Activated T-helper 1 cell treated with Interleukin-2 at 50 U/mL for 16 hours (primary cell): ENCODE data around the gene ITGA11.
"Not testable (repeated sequence)": the region's sequence is repeated elsewhere in the genome, so short reads cannot be mapped to it uniquely, and the experiment has no call there.

Experiments used
- DNase-seq: peaks from one replicate; pipeline ENCODE4 v3.0.0-alpha.2; 2020; ENCODE audit warnings: low read depth

Gene ITGA11

DNA sequence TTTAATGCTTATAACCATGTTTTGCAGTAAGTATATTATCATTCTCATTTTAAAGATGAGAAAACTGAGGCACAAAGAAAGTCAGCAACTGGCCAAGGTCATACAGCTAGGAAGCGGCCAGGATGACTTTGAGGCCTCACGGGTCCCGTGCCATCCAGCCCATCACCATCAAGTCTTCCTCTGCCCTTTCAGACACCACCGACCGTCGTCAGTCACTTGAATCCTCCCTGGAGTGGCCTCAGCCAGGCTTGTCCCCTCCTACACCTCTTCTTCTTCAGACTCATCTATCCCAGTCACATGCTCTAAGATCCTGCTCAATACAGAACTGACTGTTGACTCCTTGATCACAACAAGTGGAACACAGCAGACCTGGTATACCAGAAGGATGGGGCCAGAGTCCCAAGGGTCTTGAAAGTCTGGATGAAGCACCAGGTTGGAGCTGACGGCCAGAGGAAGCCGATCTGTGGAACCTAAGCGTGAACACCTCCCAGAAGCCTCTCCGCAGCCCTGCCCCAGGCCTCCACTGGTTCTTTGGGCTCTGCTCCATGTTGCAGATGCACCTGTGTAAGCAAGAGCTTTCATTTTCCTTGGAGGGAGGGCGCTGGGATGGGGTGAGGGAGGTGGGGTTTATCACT is 22.1 kb downstream of the ITGA11 start:
- DNase-seq = no peak

DNA sequence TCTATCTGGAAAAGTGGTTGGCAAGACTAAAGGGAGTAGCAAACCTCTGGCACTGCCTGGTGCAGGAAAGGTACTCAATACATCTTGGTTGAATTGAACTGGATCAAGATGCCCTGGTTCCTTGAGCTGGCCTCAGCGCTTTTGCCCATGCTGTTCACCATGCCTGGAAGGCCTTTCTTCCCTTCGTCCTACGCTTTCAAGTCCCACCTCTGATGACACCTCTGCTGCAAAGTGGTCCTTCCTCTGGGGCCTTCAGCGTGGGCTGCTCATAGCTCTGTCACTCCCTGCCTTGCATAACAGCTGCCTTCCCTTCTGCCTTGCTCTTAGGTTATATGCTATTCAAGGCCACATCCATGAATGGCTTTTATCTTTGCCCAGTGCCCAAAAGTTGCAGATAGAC is 23.0 kb downstream of the ITGA11 start:
- DNase-seq = no peak

DNA sequence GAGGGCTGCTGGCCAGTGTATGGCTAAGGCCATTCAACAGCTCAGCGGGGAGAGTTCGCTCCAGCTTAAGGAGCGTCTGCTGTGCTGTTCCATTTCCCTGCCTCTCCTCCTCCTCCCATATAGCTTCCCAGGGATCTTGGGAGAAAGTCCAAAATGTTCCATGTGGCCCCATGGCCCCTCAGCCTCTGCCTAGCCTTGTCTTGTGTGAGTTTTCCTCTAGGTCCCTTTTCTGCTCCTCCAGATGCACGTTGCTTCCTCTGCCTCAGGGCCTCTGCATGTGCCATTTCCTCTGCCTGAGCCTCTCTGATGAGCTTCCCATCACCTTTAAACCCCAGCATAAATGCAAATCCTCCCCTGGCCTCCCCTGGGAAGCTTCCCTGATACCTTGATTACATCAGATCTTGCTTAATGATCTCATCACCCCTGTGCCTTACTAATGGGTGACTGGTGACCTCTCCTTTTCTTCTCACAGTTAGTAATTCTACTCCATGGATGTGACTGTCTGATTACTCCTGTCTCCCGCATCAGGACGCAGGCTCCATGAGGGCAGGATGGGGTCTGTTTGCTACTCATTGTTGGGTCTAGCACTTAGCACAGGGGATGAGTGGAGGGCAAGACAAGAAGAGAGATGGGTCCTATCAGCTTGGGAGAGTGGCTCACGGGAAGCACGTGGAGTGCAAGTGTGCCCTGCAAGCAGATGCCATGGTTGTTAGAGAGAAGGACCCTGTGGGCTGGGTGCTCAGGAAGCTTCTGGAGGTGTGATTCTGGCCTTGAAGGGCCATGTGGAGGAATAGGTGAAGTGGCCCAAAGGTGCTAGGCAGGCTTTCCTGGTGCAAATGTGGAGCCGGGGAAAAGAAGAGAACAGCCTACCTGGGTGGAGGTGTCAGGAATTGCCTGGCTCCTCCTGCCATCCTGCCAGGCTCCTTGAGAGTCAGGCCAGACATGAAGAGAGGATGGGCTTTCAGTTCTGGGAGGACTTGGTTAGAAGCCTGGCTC is 23.8 kb downstream of the ITGA11 start:
- DNase-seq = no peak

DNA sequence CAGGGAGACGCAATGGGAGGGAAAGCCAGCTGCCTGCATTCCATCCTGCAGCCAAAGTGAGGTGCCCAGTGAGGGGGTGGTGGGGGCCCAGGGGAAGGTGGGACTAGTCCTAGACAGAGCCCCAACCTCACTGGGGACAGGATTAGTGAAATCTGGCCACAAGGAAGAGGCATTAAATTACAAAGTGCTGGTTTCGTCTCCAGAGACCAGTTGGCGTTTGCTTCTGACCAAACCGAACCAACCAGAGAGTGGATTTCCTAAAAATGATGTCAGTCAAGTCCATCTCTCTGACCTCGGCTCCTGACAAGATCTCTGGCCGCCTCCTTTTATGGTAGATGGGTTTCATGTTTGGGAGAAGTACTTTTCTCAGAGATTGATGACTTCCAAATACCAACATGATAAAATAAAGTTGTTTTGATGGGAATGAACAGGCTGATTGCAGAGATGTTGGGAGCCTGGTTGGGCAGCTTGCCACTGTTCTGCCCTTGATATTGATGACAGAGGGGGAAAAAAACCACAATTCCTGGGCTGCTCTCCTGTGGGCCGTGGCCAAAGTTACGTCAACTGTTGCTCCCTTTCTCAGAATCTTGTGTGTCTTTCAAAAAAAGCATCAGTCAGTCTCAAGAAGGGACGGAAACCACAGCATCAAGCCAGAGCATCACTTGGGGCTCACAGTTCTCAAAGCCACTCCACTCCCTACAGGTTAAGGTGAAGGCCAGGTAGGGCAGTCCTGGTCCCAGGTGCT is 24.6 kb downstream of the ITGA11 start:
- no peak for DNase-seq

DNA sequence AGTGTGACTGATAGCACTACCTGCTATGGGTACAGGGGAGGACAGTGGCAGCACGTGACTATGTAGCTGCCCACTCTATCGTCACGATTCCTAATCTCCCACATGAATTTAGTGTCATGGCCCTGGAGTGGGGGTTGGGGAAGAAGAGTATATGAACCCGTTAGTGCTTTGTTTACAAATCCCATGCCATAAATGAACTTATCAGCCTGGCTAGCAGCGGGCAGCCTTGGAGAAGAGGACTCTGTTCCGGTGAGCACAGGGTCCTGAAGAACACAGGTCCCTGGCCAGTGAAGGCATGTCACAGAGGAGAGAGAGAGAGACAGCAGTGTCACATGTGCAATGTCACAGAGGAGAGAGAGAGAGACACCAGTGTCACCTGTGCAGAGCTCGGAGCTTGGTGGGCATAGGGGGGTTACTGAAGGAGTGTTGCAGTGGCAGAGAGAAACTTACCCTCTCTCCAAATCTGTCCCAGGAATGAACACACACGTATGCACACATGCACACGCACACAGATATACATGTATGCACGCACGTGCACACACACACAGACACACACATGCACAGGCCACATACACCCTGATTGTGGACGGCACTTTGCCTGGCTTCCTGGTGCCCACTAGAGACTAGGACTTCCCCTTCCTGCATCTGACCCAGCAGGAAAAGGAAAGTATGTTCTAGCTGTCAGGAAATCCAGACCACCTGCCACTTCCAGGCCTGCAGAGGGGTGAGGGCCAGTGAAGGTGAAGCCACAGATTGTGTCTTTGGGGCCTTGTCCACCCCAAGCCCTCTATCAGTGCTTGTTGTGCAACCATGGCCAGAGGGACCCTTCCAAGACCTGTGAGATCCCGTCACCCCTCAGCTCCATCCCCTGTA is 26.3 kb downstream of the ITGA11 start:
- no peak for DNase-seq

DNA sequence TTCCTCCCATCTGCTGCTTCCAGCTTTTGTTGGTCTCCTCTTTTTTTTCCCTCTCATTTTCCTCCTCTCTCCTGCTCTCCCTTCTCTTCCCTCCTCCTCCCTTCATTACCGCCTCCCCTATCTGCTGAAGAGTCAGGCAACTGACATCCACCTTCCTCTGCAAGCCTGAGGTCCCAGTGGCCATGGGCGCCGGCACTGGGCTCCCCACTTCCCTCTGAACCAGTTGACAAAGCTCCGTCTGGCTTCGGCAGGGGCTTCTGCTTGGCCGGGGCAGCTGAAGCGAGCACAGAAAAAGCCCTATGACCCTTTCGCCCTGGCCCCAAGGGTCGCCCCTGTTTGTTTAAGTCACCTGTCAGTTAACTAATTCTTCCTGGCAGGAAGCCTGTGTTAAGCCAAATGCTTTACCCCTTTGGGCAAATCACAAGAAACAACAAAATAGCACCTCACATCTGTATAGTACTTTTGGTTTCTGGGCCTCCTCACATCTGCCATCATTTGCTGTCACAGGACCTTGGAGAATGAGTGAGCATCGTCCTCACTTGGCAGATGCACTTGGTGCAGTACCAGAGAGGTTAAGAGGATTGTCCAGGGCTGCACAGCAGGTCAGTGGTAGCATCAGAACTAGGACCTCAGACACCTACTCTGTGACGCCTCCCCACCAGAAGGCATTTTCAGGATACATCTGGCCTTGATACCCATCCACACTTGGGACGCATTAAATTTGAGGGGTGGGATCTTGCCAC is 27.7 kb downstream of the ITGA11 start:
- no peak for DNase-seq

DNA sequence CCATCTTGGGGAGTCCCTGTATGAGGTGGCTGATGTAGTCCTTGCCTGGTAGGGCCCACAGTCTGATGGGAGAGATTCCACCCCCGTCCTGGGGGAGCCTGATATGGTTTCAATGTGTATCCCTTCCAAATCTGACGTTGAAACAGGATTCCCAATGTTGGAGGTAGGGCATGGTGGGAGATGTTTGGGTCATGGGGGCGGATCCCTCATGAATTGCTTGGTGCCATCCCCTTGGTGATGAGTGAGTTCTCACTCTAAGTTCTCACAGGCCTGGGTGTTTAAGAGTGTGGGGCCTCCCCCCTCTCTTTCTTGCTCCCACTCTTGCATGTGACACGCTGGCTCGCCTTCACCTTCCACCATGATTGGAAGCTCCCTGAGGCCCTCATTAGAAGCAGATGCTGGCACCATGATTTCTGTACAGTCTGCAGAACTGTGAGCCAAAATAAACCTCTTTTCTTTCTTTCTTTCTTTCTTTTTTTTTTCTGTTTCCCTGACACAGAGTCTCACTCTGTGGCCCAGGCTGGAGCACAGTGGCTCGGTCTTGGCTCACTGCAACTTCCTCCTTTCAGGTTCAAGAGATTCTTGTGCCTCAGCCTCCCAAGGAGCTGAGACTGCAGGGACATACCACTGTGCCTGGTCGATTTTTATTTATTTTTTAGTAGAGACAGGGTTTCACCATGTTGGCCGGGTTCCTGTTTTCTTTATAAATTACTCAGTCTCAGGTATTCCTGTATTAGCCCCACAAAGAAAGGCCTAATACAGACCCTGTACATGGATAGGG is 28.6 kb downstream of the ITGA11 start:
- no peak for DNase-seq

DNA sequence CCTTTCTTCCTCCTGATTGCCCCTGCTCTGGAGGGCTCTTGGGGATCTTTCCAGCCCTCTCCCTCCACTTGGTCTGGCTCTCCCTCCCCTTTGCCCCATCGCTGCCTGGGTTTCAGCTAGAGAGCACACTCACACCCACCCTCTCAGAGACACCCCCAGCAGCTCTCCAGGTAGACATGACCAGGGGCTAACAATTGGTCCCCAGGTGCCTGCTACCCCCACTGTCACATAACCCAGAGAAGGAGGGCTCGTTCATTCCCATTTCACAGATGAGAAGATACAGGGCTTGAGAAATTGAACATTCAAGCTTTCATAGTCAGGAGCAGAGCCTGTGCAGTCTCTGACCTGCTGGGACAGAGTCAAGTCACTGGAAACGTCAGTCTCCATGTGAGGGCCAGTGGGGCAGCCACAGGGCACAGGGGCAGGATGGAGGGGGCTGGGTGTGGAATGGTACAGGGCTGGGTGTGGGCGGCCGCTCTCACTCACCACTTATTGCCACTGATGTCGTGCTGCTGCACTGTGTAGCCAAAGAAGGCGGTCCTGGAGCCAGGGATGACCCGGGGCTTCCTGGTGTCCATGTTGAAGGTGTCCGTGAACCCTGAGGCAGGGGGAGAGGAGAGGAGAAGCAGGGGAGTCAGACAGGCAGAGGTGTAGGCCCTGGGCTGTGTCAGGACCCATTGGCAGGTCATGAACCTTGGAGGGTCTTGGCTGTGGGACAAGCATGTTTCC is 29.4 kb downstream of the ITGA11 start:
- no peak for DNase-seq

DNA sequence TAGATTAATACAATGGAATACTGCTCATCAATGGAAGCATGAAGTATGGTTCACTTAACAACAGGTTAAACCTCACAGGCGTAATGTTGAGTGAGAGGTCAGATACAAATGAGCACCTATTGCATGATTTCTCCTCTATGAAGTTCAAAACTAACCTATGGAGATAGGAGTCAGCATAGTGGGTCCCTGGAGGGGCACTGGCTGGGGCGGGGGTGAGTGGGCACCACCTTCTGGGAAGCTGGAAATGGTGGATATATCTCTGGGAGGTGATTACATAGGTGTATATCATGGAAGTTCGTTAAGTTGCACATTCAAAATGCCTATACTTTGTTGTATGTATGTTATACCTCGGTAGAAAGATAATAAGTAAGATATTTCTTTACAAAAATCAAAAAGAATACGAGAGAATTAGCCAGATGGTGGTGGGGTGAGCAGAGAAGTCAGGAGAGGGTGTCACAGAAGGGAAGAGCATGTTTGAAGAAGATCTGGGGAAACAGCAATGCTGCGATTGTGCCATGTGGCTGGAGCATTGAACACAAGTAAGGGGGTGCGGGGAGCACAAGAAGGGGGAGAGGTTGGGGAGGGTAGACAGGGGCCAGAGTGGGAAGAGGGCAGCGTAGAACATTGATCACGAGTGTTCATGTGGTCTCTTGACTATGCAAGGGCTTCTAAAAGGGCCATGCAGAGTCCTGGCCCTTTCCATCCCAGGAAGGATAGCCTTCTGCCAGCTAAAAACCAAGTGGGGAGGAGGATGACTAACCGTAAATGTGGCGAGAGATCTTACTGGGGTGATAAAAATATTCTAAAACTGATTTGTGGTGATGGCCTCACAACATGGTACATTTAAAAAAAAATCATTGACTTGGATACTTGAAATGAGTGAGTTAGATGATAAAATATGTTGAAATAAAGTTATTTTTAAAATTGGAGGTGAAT is 30.2 kb downstream of the ITGA11 start:
- no peak for DNase-seq

DNA sequence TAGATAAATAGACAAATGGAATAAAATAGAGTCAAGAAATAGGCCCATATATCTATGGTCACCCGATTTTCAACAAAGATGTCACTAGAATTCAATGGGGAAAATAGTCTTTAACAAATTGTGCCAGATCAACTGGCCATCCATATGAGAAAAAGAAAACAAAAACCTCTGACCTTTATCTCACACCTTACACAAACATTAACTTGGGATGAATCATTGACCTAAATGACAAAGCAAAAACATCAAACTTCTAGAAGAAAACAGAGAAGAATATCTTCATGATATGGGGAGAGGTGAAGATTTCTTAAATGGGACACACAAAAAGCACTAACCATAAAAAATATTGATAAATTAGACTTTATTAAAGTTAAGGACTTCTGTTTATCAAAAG is 31.9 kb downstream of the ITGA11 start:
- DNase-seq = no peak

DNA sequence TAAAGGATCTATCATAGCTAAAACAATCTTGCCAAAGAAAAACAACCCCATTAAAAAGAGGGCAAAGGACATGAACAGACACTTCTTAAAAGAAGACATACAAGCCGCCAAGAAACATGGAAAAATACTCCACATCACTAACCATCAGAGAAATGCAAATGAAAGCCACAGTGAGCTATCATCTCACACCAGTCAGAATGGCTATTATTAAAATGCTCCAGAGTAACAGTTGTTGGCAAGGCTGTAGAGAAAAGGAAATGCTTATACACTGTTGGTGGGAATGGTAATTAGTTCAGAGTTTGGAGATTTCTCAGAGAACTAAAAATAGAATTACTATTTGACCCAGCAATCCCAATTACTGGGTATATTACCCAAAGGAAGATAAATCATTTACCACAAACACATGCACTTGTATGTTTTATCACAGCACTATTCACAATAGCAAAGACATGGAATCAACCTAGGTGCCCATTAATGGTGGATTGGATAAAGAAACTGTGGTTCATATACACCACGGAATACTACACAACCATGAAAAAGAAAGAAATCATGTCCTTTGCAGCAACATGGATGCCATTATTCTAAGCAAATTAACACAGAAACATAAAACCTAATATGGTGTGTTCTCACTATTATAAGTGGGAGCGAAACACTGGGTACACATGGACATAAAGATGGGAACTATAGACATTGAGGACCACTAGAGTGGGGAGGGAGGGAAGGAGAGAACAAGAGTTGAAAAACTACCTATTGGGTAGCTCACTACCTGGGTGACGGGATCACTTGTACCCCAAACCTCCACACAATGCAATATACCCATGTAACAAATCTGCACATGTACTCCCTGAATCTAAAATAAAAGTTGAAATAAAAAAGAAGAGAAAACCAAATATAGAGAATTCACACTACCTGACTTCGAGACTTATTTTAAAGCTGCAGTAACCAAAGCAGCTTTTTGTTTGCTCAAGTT is 32.6 kb downstream of the ITGA11 start:
- DNase-seq = no peak

DNA sequence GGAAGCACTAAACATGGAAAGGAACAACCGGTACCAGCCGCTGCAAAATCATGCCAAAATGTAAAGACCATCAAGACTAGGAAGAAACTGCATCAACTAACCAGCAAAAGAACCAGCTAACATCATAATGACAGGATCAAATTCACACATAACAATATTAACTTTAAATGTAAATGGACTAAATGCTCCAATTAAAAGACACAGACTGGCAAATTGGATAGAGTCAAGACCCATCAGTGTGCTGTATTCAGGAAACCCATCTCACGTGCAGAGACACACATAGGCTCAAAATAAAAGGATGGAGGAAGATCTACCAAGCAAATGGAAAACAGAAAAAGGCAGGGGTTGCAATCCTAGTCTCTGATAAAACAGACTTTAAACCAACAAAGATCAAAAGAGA is 34.0 kb downstream of the ITGA11 start:
- DNase-seq = not testable (repeated sequence)

DNA sequence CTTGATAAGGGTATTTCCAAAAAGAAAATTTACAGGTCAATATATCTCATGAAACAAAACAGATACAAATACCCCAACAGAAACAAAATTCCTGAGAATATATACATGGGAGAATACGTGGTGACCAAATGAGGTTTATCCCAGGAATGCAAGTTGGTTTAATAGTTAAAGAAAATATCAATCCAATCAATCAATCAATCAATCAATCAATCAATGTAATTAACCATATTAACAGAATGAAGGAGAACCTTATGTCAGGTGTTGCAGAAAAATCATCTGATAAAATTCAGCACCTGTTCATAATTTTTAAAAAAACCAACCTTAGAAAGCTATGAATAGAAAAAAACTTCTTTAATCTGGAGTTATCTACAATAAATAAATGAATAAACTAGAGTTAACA is 35.9 kb downstream of the ITGA11 start:
- no peak for DNase-seq

DNA sequence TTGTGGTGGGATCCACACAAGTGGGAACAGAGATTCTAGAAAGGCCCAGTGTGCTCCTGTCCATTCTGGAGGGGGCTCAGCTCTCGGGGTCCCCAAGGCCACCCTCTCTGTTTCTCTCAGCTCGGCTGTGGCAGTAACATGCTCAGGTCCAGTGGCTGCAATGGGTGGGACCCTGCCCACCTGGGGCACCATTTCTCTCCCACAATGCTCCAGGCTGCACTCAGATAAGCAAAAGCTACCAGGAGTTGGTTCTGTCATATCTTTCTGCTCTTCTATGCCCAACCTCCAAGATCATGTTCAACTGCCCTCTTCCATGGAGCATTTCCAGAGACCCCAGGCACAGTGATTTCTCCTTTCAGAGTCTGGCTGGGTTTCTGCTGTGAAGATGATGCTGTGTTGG is 40.8 kb downstream of the ITGA11 start:
- no peak for DNase-seq

DNA sequence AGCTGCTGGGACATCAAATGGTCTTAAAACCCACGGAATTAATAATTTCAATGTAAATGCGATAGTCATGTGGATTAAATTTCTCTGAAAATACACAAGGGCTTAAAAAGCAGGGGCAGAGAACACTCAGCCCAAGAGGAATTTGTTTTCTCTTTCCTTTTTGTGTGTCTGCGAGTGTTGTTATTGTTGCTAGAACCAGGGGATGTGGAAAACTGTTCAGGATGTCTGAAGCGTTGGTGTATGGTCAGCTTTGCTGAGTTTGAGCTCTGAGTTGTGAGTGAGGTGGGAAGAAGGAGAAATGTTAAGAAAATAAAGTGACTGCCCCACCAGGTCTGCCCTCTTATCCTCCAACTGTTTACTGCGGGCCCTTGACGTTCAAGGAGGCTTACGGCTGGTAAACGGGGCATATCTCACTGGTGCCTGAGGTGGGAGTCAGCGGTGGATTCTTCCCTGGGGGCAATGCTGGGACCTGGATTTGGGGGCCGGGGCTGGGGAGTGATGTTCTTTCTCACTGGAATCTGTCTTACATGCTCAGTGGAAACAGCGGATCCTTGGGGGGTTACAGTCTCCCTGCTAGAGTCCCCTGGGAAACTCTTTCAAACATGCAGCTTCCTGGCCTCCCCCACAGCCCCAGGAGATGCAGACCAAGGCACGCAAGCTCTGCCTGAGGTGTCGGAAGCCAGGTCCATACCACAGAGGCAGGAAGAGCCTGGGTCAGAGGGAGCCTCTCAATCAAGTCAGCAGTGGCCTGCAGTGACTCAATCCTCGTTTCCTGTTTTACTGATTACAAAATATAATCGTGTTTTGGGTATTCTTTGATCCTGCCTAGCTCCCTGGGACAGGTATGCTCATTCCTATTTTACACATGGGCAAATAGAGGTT is 41.8 kb downstream of the ITGA11 start:
- no peak for DNase-seq
